ENCODE measurements around the gene CCDC33. TPM values are rescaled to one million over a fixed set of nuclear protein-coding genes. Genes with fewer than 3 reads are reported as not detected.

Gene CCDC33
- total and polyA plus RNA-seq, 10 of the 15 experiments (the other 5 are each of a cell fraction or from before 2014, with no cell fraction given): 0.57 to 5.8 (median 4.3) TPM

GRCh38 chr15:74340150-74340549, 104.0 kb downstream of the CCDC33 start (continued):
- no peak for TF ChIP-seq EP300 (IDR thresholded peaks at IDR 0.05; ENCODE audit: borderline replicate concordance in 1 of 2, control insufficient read depth in 1 of 2, low read depth in 2 of 2, low read length in 2 of 2)
- TF ChIP-seq SP1 (IDR thresholded peaks at IDR 0.05; ENCODE audit: low read depth, low read length): no peak
- no peak for TF ChIP-seq RCOR1 (conservative IDR thresholded peaks at IDR 0.05; ENCODE audit: low read depth, low read length)
- TF ChIP-seq ZNF207 (IDR thresholded peaks at IDR 0.05; ENCODE audit: borderline replicate concordance): no peak
- TF ChIP-seq HSF1 (IDR thresholded peaks at IDR 0.05; ENCODE audit: low read depth, low read length): no peak

GRCh38 chr15:74343127-74343796, 107.1 kb downstream of the CCDC33 start:
- ChIA-PET SMC1A (ENCODE audit: uncharacterized antibody, unreplicated experiment) (no interaction called here), RAD21 (ENCODE audit: unreplicated experiment) (no interaction called here), CTCF (no interaction called here)
- TF ChIP-seq CREB1 (IDR thresholded peaks at IDR 0.05; ENCODE audit: low read depth): no peak
- TF ChIP-seq ZSCAN29 (IDR thresholded peaks at IDR 0.05): no peak
- no peak for TF ChIP-seq ZNF592 (IDR thresholded peaks at IDR 0.05)
- TF ChIP-seq ATF2 (IDR thresholded peaks at IDR 0.05; ENCODE audit: low read length): no peak
- no peak for TF ChIP-seq NFXL1 (IDR thresholded peaks at IDR 0.05; ENCODE audit: borderline replicate concordance)
- TF ChIP-seq SUZ12 (IDR thresholded peaks at IDR 0.05; ENCODE audit: unreplicated experiment): no peak
- TF ChIP-seq RUNX3 (IDR thresholded peaks at IDR 0.05; ENCODE audit: low read length): no peak

More at GRCh38 chr15:74343127-74343796, 107.1 kb downstream of the CCDC33 start:
- Histone ChIP-seq H4K20me1 (ENCODE audit: control insufficient read depth, insufficient read depth) (no peaks in the 10 kb centered on the region), H3K9me3 (replicated peaks; ENCODE audit: control insufficient read depth, insufficient read depth, low read length) (no peaks in the 10 kb centered on the region), H3K4me1 (ENCODE audit: control insufficient read depth, insufficient read depth, low read length) (no peaks in the 10 kb centered on the region), H3K4me3 (no peak overlapping the region), H3K9ac (ENCODE audit: control insufficient read depth, insufficient read depth, low read length) (no peak overlapping the region), H3K36me3 (ENCODE audit: control insufficient read depth in 2 of 2, insufficient read depth in 2 of 2, low read length in 1 of 2) (no peaks in the 10 kb centered on the region), H3K27me3 (replicated peaks in 1 of 2; ENCODE audit: control insufficient read depth in 2 of 2, insufficient read depth in 2 of 2, low read length in 1 of 2) (peaks cover 0 to 2% of the 10 kb centered on the region in 2 experiments; a peak in 3 of 4 replicates), H3K79me2 (ENCODE audit: control insufficient read depth, insufficient read depth, low read length) (no peaks in the 10 kb centered on the region), H3K4me2 (ENCODE audit: control insufficient read depth, insufficient read depth) (no peak overlapping the region), H2AFZ (ENCODE audit: control insufficient read depth, low read depth, low read length) (no peak overlapping the region), H3K27ac (ENCODE audit: control insufficient read depth, insufficient read depth) (no peak overlapping the region)
- BruUV-seq (replicated peaks): no TSS peak
- no peak for DNase-seq (ENCODE audit: low read depth, low spot score)
- 35% methylated on average over 14 of the region's 14 CpGs for WGBS (ENCODE audit: insufficient coverage, insufficient replicate concordance, low lambda C conversion rate, missing lambda C conversion rate)
- intact Hi-C loops (cut with micrococcal nuclease; ENCODE audit: unreplicated experiment): no loop called here
- in situ Hi-C loops (cut with MboI): no loop called here
- ATAC-seq: no peak
- POLR2A ChIA-PET: no interaction called here
- no peak for FAIRE-seq

Measured in GM12878 (cell line).